Right cardiac atrium (tissue), 5 donors: ENCODE measurements around the gene PLAAT5. TPM values are rescaled to one million over a fixed set of nuclear protein-coding genes. Genes with fewer than 3 reads are reported as not detected.
"Not testable (repeated sequence)": the region's sequence is repeated elsewhere in the genome, so short reads cannot be mapped to it uniquely, and the experiment has no call there.

Source experiments
- ATAC-seq, 2 donors: fragments of 200-7000 bp; cut with Tn5 transposase; one replicate each; pipeline versions ENCODE4 v1.8.0 to v1.9.1; 2020; ENCODE audit warnings: moderate library complexity in 2 of 2, mild to moderate bottlenecking in 1 of 2
- DNase-seq, 3 donors: peaks; one replicate each; pipeline ENCODE4 v3.0.0-alpha.2; 2020
- H3K27ac ChIP-seq: one replicate; pipeline ENCODE4 v1.5.1; 2013; ENCODE audit warnings: mild to moderate bottlenecking, low read length, control low read depth, moderate library complexity
- H3K27me3 ChIP-seq: one replicate; pipeline ENCODE4 v1.6.1; 2013; ENCODE audit not compliant: control insufficient read depth, insufficient read depth
- H3K4me1 ChIP-seq: one replicate; pipeline ENCODE4 v1.6.1; 2013; ENCODE audit warnings: low read length; ENCODE audit not compliant: control insufficient read depth, insufficient read depth
- H3K4me3 ChIP-seq: one replicate; pipeline ENCODE4 v1.5.1; 2013; ENCODE audit warnings: low read length, control low read depth
- H3K9me3 ChIP-seq: one replicate; pipeline ENCODE4 v1.6.1; 2013; ENCODE audit warnings: low read length; ENCODE audit not compliant: control insufficient read depth
- WGBS: extraction: QIAGEN DNeasy Blood & Tissue Kit; methylation state at CpG from one replicate; pipeline ENCODE4 v1.1.7; 2013; 5-methylcytosine and 5-hydroxymethylcytosine counted together
- intact Hi-C, 4 donors: fragments of 100-400 bp; cut with DNase I; formaldehyde crosslinking; loops; one replicate each; pipeline versions ENCODE4 v1.11.0 to v1.14.0; 2022 to 2023
- long read RNA-seq, 4 donors: library from polyadenylated mRNA; unstranded; transcript quantifications; one replicate each; pipeline ENCODE4 v2.0.0, GENCODE V29; 2020 to 2021
- polyA plus RNA-seq: library from polyadenylated mRNA; stranded (reverse); fragments of 200-250 nt; gene quantifications from one replicate; pipeline ENCODE4 v1.2.3, GENCODE V29; 2013
- total RNA-seq, 4 donors: library from RNA; stranded (reverse); fragmentation: NEBNext Ultra II Directional; extraction: Animal tissue kit (Norgen Biotek cat#: 25700); gene quantifications; one replicate each; pipeline ENCODE4 v1.2.1, GENCODE V29; 2021
- donor health status: healthy with polysubstance abuse.
- donor health status: DM: no; HTN: yes; CAD: no.
- donor health status: DM: no; HTN: no; CAD: no.
- donor health status: DM: no; HTN: yes; CAD: no; lungs with severe emphysema.
- donor health status: DM: yes; HTN: yes; CAD: no.

The PLAAT5 gene
- total RNA-seq (1 to 10 TPM; 2.9 to 5.2 (median 4.3) TPM), polyA plus RNA-seq (4.2 TPM)
- long read RNA-seq, donor 1, partial matches to known transcripts, result 0 of 5 reads
- long read RNA-seq, donor 1, other reads (novel, unspliced or antisense), result 1 of 5 reads
- long read RNA-seq, donor 2, partial matches to known transcripts, result 1 of 4 reads
- long read RNA-seq, donor 2, other reads (novel, unspliced or antisense), result 3 of 4 reads
- long read RNA-seq, donor 3, transcript HRASLS5-206 (6 exons, 3,032 nt), result major isoform, 10 of 22 reads
- long read RNA-seq, donor 3, partial matches to known transcripts, result 3 of 22 reads
- long read RNA-seq, donor 3, other reads (novel, unspliced or antisense), result 7 of 22 reads
- long read RNA-seq, donor 4, partial matches to known transcripts, result 0 of 4 reads
- long read RNA-seq, donor 4, other reads (novel, unspliced or antisense), result 1 of 4 reads

- 6% methylated on average over 60 of the region's 60 CpGs for WGBS
- H3K4me1 ChIP-seq, result no peaks in the 10 kb centered on the region
These were observed at the start of gene PLAAT5 for GRCh38 chr11:63490551-63491239. PLAAT5 (minus strand) TSS chr11:63491167; CDS start chr11:63491034, 133 bp downstream.

GRCh38 chr11:63537293-63538101 lies 46.5 kb upstream of the PLAAT5 start:
- H3K27ac ChIP-seq, result peak overlapping the region; percentile 79
- DNase-seq (peak; percentile 74 to 78 (median 77)), ATAC-seq (peak; percentile 88 to 91)
- H3K9me3 ChIP-seq, result no peaks in the 10 kb centered on the region
- peak overlapping the region; percentile 42 for H3K4me3 ChIP-seq
- no peaks in the 10 kb centered on the region for H3K27me3 ChIP-seq
- intact Hi-C loops, result no loop called here
- H3K4me1 ChIP-seq, result peaks cover 12% of the 10 kb centered on the region
- 17% methylated on average over 8 of the region's 8 CpGs for WGBS

More at GRCh38 chr11:63490551-63491239, at the start of gene PLAAT5:
- Histone ChIP-seq H3K4me3 (peak within 1 kb of the TSS; percentile 79), H3K27me3 (no peaks in the 10 kb centered on the region), H3K9me3 (no peaks in the 10 kb centered on the region), H3K27ac (peak within 1 kb of the TSS; percentile 9)
- ATAC-seq (peak; percentile 91 to 93), DNase-seq (peak; percentile 68 to 86 (median 83))
- intact Hi-C loops, result no loop called here

GRCh38 chr11:63536669-63537292 lies 45.8 kb upstream of the PLAAT5 start, which contains the start of gene PLAAT4:
PLAAT4 (plus strand) TSS chr11:63536808; CDS start chr11:63536869, 61 bp downstream.
- intact Hi-C loops, result no loop called here

GRCh38 chr11:63535734-63536133 lies 44.8 kb upstream of the PLAAT5 start:
- H3K4me3 ChIP-seq, result no peak overlapping the region
- ATAC-seq, result no peak
- no peak overlapping the region for H3K27ac ChIP-seq
- H3K4me1 ChIP-seq, result peaks cover 12% of the 10 kb centered on the region
- intact Hi-C loops, result no loop called here
- no peak for DNase-seq
- no peaks in the 10 kb centered on the region for H3K27me3 ChIP-seq
- WGBS, result 89% methylated on average over 1 of the region's 1 CpG
- no peaks in the 10 kb centered on the region for H3K9me3 ChIP-seq

More at GRCh38 chr11:63536669-63537292, 45.8 kb upstream of the PLAAT5 start, which contains the start of gene PLAAT4:
- Histone ChIP-seq H3K4me1 (peaks cover 12% of the 10 kb centered on the region), H3K27me3 (no peaks in the 10 kb centered on the region), H3K4me3 (peak within 1 kb of the TSS; percentile 42), H3K27ac (peak within 1 kb of the TSS; percentile 79), H3K9me3 (no peaks in the 10 kb centered on the region)
- DNase-seq, result peak in 2 of 3 donors; percentile 61 to 67
- peak; percentile 58 to 63 for ATAC-seq
- 26% methylated on average over 10 of the region's 10 CpGs for WGBS

GRCh38 chr11:63534895-63535461 lies 44.0 kb upstream of the PLAAT5 start:
- no peak overlapping the region for H3K27ac ChIP-seq
- no peaks in the 10 kb centered on the region for H3K9me3 ChIP-seq
- no peak overlapping the region for H3K4me3 ChIP-seq
- intact Hi-C loops, result no loop called here
- no peak for DNase-seq
- ATAC-seq, result no peak
- WGBS, result 94% methylated on average over 5 of the region's 5 CpGs
- H3K4me1 ChIP-seq, result peaks cover 12% of the 10 kb centered on the region
- no peaks in the 10 kb centered on the region for H3K27me3 ChIP-seq

- Histone ChIP-seq H3K9me3 (no peaks in the 10 kb centered on the region), H3K27me3 (no peaks in the 10 kb centered on the region), H3K27ac (no peak overlapping the region), H3K4me1 (peaks cover 11% of the 10 kb centered on the region), H3K4me3 (no peak overlapping the region)
- no peak for DNase-seq
- no peak for ATAC-seq
- WGBS, result 79% methylated on average over 3 of the region's 3 CpGs
- intact Hi-C loops, result no loop called here
These were observed 43.1 kb upstream of the PLAAT5 start for GRCh38 chr11:63534076-63534475.

- H3K4me1 ChIP-seq, result peaks cover 7% of the 10 kb centered on the region
- DNase-seq, result no peak
These were observed 42.0 kb upstream of the PLAAT5 start for GRCh38 chr11:63532799-63533475.

GRCh38 chr11:63532117-63532516 lies 41.1 kb upstream of the PLAAT5 start:
- 60% methylated on average over 2 of the region's 2 CpGs for WGBS
- no peaks in the 10 kb centered on the region for H3K4me1 ChIP-seq
- intact Hi-C loops, result no loop called here
- H3K27ac ChIP-seq, result no peak overlapping the region
- no peak for ATAC-seq
- H3K27me3 ChIP-seq, result no peaks in the 10 kb centered on the region
- DNase-seq, result no peak
- no peak overlapping the region for H3K4me3 ChIP-seq
- H3K9me3 ChIP-seq, result no peaks in the 10 kb centered on the region

More at GRCh38 chr11:63532799-63533475, 42.0 kb upstream of the PLAAT5 start:
- H3K9me3 ChIP-seq, result no peaks in the 10 kb centered on the region
- WGBS, result 71% methylated on average over 4 of the region's 4 CpGs
- intact Hi-C loops, result no loop called here
- H3K4me3 ChIP-seq, result no peak overlapping the region
- H3K27ac ChIP-seq, result no peak overlapping the region
- no peak for ATAC-seq
- no peaks in the 10 kb centered on the region for H3K27me3 ChIP-seq

GRCh38 chr11:63531074-63531792 lies 40.3 kb upstream of the PLAAT5 start:
- H3K4me3 ChIP-seq, H3K27me3 ChIP-seq, H3K4me1 ChIP-seq, intact Hi-C loops, H3K27ac ChIP-seq, H3K9me3 ChIP-seq: not testable (repeated sequence)
- DNase-seq (peak in 1 of 3 donors; percentile 26), ATAC-seq (peak; percentile 63 to 93)
- WGBS, result 70% methylated on average over 4 of the region's 6 CpGs
